ENCODE results near the gene DLGAP3.
A peak's percentile ranks its signal among the peaks of the same experiment; 100 is the strongest.

- TF ChIP-seq CTCF (IDR thresholded peaks at IDR 0.05 in 4 of 5, conservative IDR thresholded peaks at IDR 0.05 in 1 of 5) (peak; percentile 84 to 97 (median 96)), POLR2A (IDR thresholded peaks at IDR 0.05) (peak; percentile 27 to 28)
Observed at GRCh38 chr1:34865981-34866761, 63.3 kb downstream of the DLGAP3 start.
